CD4-positive, alpha-beta T cell treated with Interleukin-17A for 4 hours (primary cell): Measurements from ENCODE around the gene CTBP2.
"Not testable (repeated sequence)": the region's sequence is repeated elsewhere in the genome, so short reads cannot be mapped to it uniquely, and the experiment has no call there.

Experiments used
- DNase-seq: peaks from one replicate; pipeline ENCODE4 v3.0.0-alpha.2; 2020; ENCODE audit warnings: mixed read lengths

Gene CTBP2

DNA sequence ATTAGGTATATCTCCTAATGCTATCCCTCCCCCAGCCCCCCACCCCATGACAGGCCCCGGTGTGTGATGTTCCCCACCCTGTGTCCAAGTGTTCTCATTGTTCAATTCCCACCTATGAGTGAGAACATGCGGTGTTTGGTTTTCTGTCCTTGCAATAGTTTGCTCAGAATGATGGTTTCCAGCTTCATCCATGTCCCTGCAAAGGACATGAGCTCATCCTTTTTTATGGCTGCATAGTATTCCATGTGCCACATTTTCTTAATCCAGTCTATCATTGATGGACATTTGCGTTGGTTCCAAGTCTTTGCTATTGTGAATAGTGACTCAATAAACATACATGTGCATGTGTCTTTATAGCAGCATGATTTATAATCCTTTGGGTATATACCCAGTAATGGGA, 18.7 kb upstream of the CTBP2 start:
- not testable (repeated sequence) for DNase-seq

DNA sequence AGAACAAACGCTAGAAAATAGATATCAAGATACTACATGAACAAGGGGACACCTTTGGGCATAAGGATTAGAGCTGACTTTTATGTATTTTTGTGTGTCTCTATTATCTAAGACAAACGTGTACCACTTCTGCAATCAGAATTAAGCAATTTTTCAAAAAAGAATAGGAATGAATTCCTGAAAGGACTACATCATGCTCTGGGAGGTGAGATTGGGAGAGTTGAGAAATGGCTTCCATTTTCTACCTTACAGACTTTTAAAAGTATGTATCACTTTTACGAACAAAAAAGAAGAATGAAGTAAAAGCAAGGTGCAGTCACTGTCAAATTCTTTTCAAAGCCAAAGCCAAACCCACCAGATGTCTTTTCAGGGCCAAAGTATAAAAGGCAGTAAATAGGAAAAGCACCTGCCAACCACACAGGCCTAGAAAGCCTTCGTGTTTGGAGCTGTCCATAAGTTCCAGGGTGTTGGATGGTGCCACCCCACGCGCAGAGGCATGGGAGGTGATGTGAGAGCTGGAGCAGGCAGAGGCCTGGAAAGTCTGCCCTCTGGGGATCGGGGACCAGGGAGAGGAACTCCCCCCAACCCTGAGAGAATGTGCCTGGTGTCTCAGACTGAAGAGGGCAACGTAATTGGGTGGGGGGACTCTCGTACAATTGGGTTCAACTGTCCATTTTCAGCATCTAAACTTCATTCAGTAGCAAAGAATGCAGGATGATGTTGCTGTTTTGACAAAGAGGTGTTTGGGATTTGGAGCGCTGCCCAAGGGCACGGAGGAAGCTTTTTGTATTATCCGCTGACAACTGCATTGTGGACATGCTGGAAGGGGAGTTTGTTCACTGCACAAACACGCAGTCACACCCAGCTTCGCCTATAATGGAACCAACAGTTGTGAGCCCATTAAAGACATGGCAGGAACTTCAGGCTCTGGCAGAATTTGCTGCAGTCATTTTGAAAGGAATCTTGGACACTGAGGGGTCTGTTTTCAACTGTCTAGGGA, 17.6 kb upstream of the CTBP2 start:
- no peak for DNase-seq

DNA sequence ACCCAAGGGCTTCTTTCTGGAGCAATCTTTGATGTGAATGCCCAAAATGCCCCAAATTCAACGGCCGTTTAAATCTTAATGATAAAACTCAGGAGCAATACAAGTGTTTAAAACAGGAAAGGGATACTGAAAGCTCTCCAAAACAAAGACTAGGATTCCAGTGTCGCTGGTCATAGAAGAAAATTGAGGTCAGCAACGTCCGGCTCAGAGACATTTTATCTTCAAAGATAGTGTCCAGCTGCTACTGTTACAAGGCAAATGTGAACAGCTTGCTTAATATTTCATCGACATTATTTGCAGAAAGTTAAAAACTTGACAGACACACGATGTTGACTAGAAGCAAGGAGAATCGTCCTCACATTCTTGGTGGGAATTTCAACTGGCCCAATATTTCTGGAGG, 15.4 kb upstream of the CTBP2 start:
- no peak for DNase-seq

DNA sequence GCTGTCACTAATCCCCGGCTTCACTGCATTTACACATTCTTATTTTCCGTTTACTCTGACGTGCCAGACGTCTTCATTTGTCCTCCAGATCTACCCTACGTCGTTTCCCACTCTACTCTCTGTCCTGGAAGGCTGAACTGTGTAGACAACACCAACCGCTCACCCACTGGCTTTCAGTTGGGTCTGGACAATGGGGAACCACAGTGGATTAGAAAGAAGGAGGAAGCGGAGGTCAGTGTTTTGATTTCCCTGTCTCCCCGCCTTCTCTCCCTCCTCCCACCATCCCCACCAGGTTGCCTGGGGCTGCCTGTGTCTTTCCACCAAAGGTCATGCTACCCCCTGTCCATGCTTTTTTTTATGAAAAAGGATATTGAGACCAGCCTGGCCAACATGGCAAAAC, 14.0 kb upstream of the CTBP2 start:
- no peak for DNase-seq

DNA sequence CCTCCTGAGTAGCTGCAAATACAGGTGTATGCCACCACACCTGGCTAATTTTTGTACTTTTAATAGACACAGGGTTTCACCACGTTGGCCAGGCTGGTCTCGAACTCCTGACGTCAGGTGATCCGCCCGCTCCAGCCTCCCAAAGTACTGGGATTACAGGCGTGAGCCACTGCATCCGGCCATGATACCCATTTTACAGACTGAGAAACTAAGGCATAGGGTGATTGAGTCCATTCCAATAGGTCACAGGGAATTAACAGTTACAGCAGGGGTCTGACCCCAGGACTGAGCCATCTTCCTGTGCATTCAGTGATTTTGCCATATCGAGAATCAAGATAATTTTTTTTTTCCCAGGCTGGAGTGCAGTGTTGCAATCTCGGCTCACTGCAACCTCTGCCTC, 12.3 kb upstream of the CTBP2 start:
- DNase-seq, result no peak

DNA sequence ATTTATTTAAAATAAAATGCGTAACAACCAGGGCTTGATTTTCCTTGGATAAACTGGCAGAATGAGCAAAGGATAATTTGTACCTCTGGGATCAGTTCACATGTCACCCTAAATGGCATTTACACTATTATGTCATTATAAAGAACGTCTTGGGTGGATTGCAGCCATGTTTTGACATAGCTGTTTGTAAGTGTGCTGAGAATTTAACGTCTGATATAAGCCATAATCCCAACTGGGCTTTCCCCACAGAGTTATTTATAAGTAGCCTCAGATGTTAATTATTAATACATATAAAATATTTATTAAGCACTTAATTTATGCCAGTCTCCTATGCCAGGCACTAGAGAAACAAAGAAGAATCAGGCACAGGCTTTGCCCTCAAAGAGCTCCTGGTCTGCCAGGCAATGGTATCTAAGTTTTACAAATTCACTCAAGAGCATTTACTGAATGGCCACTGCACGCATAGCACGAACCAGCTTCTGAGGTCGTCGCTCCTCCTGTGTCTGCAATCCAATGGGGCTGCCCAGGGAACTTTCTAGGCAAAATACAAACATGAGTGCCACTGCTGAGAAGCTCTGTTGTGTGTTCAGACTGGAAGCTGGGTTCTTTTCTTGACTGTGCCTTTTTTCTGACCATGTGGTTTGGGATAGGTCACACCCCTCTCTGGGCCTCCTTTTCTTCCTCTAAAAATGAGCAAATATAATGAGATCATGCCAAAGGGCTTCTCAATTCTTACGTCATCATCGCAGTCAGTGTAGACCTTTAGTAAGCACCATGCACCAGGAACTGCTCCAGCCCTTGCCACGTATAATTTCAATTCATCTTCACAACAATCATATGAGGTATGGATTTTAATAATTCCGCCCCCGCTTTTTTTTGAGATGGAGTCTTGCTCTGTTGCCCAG, 11.3 kb upstream of the CTBP2 start:
- DNase-seq, result no peak

DNA sequence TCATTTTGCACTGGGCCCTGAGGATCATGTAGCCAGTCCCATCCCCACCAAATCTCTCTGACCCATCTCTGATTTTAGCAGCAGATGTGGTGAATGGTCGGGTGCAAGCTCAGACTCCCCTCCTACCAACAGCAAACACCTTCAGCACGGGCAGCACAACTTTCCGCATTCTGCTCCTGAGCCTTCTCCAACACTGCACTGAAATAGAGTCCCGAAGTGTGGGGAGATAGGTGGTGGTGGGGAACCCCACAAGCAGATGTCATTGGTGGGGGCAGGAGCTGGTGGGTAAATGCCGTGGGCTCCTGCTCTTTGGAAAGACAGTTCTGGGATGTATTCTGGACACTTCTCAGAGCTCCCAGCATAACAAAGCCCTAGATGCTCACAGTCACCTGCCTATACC, 9.6 kb upstream of the CTBP2 start:
- no peak for DNase-seq

DNA sequence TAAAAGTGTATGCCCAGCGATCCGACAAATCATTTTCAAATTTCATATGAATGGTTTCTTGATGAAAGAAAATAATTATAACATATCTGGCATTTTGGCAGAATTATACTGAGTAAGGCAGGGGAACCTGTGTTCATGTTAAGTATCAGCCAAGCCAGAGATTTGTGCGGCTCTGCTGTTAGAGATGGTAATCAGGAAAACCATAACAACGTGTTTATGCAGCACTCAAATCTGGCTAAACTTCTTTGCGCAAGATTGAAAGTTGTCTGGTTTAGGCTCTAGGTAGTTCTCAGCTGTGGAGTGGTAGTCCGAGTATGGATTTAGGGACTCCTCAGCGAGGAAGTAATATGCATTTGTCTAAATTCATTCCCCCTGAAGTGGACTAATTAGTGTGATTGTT, 8.9 kb upstream of the CTBP2 start:
- DNase-seq, result no peak

DNA sequence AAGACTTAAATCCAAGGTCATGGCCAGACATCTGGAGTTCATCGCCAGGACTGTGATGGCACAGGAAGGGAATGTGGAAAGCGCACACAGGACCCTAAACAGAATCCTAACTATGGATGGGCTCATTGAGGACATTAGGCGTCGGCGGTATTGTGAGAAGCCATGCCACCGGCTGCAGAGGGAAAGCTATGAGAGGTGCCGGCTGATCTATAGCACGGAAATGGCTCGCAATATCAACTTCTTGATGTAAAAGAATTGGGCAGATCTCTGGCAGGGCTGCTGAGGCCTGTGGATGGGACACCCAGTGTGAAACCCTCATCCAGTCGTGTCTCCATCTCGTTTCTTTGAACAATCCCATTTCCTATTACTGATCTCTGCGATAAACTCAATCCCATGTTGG, 6.3 kb upstream of the CTBP2 start:
- no peak for DNase-seq

DNA sequence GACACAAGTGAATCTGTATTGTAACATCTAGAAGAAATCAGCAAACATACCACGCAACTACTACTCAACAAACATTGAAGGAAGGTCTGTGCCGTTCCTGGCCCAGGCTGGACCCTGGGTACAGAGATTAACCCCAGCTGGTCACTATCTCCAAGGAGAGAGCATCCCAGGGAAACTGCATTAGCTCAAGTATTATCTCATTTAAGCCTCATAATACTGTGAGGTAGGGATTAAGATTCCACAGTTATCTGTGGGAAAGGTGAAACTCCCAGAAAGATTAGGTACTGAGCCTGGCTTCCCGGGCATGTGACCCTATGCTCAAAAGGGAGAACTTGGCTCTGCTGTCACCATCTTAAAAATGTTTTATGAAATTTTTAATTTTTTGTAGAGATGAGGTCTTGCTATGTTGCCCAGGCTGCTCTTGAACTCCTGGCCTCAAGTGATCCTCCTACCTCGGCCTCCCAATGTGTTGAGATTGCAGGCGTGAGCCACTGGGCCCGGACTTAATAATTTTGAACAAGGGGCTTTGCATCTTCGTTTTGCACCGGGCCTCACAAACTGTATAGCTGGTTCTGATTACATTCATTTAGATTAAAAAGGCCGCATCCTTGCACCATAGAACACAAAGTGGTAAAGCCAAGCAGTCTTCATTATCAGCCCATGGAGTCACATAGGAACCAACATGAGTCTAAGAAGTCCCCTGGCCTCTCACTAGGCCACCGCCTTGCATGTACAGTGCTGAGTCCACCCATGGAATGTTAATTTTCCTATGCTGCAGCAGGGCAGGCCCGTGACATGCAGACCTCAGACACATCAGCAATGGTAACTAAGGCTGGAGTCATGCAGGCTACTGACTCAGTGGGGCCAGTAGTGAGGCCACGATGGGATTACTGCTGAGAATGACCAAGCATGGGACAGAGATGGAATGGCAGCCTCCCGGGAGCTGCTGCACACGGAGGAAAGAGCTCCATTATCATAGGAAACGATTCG, 5.5 kb upstream of the CTBP2 start:
- no peak for DNase-seq

DNA sequence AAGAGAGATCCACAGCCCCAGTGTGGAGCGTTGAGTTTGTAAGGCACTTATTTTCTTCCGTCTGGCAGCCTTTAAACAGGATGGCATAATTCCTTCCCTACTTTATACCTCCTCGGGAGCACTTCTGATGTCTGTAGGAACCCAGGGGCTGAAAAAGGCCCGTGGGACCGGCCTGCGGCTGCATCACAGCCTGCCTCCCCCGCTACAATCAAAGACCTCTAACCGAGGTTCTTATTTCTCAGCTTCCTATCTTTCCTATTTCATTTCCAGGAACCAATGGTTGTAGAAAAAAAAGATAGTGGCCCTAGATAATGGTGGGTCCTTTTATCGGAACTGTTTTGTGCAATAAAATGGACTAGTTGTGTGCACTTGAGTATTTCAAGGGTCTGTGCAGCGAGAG, 4.1 kb upstream of the CTBP2 start:
- DNase-seq, result no peak

DNA sequence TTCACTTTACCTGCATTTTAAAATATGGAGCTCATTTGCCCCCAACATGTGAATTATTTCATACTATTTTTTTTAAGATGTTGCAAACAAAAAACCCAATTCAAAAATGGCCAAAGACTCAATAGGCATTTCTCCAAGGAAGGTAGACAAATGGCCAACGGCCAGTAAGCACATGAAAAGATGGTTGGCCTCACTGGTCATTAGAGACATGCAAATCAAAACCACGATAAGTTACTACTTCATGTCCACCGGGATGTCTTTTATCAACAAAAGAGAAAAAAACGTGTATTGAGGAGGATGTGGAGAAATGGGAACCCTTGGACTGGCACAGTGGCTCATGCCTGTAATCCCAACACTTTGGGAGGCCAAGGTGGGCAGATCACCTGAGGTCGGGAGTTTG, 3.4 kb upstream of the CTBP2 start:
- DNase-seq, result no peak

DNA sequence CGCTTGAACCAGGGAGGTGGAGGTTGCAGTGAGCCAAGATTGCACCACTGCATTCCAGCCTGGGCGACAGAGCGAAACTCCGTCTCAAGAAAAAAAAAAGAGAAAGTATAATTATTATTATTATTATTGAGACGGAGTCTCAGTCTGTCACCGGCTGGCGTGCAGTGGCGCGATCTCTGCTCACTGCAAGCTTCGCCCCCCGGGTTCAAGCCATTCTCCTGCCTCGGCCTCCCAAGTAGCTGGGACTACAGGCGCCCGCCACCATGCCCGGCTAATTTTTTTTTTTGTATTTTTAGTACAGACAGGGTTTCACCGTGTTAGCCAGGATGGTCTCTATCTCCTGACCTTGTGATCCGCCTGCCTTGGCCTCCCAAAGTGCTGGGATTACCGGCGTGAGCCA, 2.9 kb upstream of the CTBP2 start:
- not testable (repeated sequence) for DNase-seq

DNA sequence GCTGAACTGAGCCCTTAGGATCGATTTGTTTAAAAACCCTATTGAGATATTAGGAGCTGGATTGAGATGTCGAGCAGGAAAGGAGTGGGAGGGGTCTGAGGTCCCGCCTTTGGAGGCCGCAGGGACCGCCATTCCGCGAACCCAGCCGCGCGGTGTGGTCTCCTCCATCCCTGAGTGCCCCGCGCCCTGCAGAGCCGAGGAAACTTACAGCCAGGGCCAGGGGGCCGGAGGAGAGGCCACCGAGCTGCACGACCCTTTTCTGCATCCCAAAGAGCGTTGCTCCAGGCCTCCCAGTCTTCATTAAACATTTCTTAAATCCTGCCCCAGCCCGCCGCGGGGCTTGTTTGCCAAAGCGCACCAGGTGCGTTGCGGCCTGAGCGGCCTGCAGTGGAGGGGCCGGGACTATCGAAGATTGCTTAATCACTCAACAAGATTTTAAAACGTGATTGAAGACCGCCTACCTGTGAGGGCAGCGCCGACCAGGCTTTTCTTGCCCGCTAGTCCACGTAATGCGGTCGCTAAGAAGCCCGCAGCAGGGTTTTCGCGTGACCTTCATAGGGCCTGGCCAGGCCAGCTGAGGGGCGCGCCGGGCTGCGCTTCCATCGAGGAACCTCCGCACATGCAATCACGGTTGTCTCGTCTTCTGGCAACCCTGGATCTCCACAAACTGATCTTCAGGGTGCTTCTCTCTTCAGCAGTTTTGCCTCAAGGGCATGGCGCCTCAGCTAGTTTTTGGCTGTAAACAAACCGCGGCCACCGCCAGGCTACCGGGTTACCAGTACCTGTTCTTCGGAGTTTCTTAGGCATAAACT, 2.0 kb upstream of the CTBP2 start:
- DNase-seq, result no peak

DNA sequence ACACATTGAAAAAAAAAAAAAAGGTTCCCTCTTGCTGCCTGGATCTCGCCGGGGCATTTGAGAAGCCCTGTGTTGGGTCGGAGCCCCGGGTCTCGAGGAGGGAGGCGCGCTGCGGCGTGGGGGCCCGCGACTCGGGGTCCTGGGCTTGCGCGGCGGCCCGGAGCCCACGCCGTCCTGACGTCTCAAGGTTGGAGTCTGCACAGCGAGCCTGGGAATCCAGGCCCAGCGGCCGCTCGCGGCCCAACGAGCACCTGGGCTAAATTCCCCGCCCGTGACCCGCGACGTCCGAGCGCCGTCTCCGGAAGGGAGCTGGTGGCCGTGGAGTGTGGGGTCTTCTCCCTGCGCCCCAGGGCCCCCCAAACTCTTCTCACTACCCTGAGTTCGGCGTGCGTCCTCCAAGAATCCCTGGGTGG, 1.4 kb upstream of the CTBP2 start:
- DNase-seq, result no peak

DNA sequence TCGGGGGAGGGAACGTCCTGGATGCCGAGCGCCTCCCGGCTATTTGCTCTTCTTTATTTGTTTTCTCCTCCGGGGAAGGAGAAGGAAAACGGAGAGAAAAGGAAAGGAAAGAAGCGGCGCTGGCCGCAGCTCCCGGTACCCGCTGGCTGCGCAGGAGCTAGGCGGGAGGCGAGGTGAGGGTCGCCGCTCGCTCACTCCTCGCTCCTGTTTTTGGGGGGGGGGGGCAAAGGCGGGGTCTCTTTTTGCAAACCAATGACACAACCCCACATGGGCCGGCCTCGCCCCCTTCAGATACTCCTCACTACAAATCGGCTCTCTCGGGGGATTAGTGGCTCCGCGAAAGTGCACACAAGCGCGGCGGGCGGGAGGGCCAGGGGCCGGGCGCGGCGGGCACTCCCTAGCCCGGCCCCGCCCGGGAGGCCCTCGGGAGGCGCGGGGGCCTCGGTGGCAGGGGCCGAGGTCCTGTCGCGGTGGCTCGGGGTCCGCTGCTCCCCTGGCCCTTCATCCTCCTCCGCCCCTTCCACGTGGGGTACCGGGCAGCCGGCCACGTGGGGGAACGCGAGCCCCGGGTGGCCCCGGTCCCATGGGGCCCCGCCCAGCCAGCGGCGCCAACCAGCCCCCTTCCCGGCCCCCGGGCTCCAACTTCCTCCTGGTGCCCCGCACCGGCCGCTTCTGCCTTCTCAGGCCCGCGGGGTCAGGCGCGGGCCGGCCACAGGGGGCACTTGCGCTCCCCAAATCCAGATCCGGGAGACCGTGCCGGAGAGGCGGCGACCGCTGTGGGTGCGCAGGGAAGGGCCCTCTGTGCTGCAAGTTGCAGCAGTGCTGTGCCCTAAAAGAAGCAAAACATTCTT, 718 bp upstream of the CTBP2 start:
- DNase-seq, result no peak

DNA sequence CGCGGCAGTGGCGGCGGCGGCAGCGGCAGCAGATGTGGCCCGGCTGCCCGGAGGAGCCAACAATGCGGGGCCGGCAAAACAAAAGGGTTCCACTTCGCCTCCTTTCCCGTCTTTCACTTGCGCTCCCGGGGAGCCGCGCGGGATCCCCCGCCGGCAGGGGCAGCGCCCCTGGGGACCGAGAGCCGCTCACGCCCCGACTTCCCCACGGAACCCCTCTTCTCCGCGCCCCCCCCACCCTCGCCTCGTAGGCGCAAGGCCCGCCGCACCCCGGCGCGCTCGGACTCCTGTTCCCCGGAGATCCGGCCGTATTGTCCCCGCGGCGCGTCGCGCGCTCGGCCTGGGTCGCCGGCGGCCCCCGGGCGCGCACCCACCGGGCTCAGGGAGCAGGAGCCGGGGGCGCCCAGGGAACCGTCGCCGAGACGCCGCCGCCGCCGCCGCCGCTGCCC, 854 bp downstream of the CTBP2 start:
- DNase-seq, result no peak

DNA sequence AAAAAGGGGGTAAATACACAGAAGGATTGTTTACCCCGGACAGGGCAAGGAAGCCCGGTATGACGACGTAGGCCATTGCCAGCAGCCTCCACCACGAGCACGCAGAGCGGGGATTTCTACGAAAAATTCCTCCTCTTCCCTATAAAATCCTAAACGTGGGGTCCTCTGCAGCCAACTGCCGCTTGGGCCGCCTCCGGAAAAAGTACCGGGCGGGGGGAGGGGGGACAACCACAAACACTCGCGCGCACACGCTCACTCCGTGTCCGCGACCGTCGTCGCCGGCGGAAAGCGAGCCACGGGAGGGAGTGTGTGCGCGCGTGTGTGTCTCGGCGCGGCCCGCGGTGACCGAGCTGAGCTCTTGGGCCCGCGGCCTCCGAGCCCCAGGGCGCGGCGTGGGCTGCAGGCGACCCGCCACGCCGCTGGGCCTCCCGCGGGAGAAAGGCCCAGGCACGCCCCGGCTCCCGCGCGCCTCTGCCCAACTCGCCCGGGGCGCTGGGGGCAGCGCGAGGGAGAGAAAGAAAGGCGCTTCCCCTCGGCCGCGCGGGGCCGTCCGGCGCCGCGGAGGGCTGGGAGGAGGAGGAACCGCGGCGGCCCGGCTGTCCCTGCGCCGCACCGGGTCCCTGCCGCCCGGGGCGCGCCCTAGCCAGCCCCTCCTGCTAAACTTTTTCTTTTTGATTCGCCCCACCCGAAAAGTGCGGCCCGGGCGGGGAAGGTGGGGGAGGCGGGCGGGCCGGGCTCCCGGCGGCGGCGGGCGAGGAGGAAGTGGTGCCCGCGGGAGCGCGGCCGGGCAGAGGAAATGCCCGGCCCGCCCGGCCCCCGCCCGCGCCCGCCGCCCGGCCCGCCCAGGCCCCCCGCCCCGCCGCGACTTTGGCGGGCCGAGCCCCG, 1.5 kb downstream of the CTBP2 start:
- no peak for DNase-seq

DNA sequence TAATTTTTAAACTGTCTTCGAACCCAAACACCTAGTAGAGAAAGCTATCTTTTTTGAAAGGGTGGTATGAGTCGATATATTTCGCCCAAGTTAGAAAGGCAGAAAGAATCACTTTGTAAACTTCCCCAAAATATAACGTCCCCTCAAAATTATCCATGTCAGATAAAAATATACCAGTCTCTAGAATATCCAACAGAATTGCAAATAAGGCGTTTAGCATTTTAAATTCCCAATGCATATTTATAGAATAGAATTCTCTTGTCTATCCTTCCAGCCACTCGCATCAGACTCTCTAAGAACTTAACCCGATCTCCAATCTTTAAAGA, 2.1 kb downstream of the CTBP2 start:
- DNase-seq, result no peak

DNA sequence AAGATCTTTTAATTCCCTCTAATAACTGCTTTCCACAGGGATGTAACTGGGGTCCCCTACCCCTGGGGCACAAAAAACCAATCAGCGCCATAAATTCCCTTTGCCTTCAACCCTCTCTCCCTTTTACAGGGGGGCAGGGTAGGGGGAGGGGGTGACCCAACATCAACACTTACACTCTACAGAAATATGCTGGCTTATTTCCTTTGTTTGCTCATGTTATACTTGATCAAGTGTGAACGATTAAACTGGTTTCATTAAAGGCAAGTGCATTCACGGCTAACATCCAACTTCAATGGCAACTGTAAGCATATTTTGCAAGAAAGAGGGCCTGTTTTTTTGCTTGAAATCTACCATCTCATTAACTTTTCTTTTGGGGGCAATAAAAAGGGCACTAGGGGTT, 2.9 kb downstream of the CTBP2 start:
- no peak for DNase-seq
